Activated CD4-positive, alpha-beta T cell treated with anti-CD3 and anti-CD28 coated beads, Interleukin-2, amount 50 U/mL, for 48 hours (primary cell): ENCODE results near the gene PTPRN.
"Not testable (repeated sequence)": the region's sequence is repeated elsewhere in the genome, so short reads cannot be mapped to it uniquely, and the experiment has no call there.

ENCODE experiments used
- DNase-seq, 2 experiments: peaks; one replicate each; pipeline ENCODE4 v3.0.0-alpha.2; 2020

Gene PTPRN

GRCh38 chr2:219309278-219309677 lies at the start of gene PTPRN:
PTPRN (minus strand) TSS chr2:219309401; CDS start chr2:219309332, 69 bp downstream.
- DNase-seq, result no peak

GRCh38 chr2:219358170-219359075 lies 49.2 kb upstream of the PTPRN start:
- peak in 1 of 2 experiments; percentile 11 for DNase-seq

- no peak for DNase-seq
Observed at GRCh38 chr2:219356834-219357233, 47.6 kb upstream of the PTPRN start.

- no peak for DNase-seq
Observed at GRCh38 chr2:219354582-219354981, 45.4 kb upstream of the PTPRN start.

GRCh38 chr2:219353129-219353528 lies 43.9 kb upstream of the PTPRN start:
- DNase-seq, result no peak

GRCh38 chr2:219352448-219353023 lies 43.3 kb upstream of the PTPRN start:
- DNase-seq, result peak; percentile 77 to 82

GRCh38 chr2:219350710-219351221 lies 41.6 kb upstream of the PTPRN start:
- no peak for DNase-seq

- DNase-seq, result no peak
Observed at GRCh38 chr2:219350215-219350614, 41.0 kb upstream of the PTPRN start.

- no peak for DNase-seq
Observed at GRCh38 chr2:219344751-219345430, 35.7 kb upstream of the PTPRN start.

GRCh38 chr2:219335373-219335786 lies 26.2 kb upstream of the PTPRN start:
- no peak for DNase-seq

- no peak for DNase-seq
Observed at GRCh38 chr2:219334076-219334475, 24.9 kb upstream of the PTPRN start.

- DNase-seq, result no peak
Observed at GRCh38 chr2:219332542-219332941, 23.3 kb upstream of the PTPRN start, which contains the start of gene RESP18. RESP18 (minus strand) TSS chr2:219332744.

- peak; percentile 25 to 32 for DNase-seq
Observed at GRCh38 chr2:219331560-219332213, 22.5 kb upstream of the PTPRN start.

GRCh38 chr2:219327719-219328118 lies 18.5 kb upstream of the PTPRN start:
- no peak for DNase-seq

- DNase-seq, result no peak
Observed at GRCh38 chr2:219325657-219326315, 16.6 kb upstream of the PTPRN start.

- no peak for DNase-seq
Observed at GRCh38 chr2:219325136-219325535, 15.9 kb upstream of the PTPRN start.

- DNase-seq, result no peak
Observed at GRCh38 chr2:219323434-219323833, 14.2 kb upstream of the PTPRN start.

- no peak for DNase-seq
Observed at GRCh38 chr2:219314804-219315468, 5.7 kb upstream of the PTPRN start.

- DNase-seq, result not testable (repeated sequence)
Observed at GRCh38 chr2:219312683-219313263, 3.6 kb upstream of the PTPRN start.

GRCh38 chr2:219308142-219309101 lies 779 bp downstream of the PTPRN start:
- peak; percentile 75 to 79 for DNase-seq
